IPS-20b (cell line): ENCODE data around the gene EMILIN2.
"Not testable (repeated sequence)": the region's sequence is repeated elsewhere in the genome, so short reads cannot be mapped to it uniquely, and the experiment has no call there.

ENCODE experiments used
- H3K27ac ChIP-seq: one replicate; pipeline ENCODE4 v1.5.1; 2013; ENCODE audit warnings: low read length
- H3K27me3 ChIP-seq: 2 replicates; pipeline ENCODE4 v1.6.1; 2013; ENCODE audit warnings: mild to moderate bottlenecking, low read length, inconsistent platforms; ENCODE audit not compliant: insufficient read depth
- H3K36me3 ChIP-seq: 2 replicates; pipeline ENCODE4 v1.6.1; 2013; ENCODE audit warnings: low read depth, mild to moderate bottlenecking, inconsistent platforms, low read length, moderate library complexity; ENCODE audit not compliant: insufficient read depth
- H3K4me1 ChIP-seq: 2 replicates; pipeline ENCODE4 v1.6.1; 2013; ENCODE audit warnings: mild to moderate bottlenecking, control low read depth, inconsistent platforms, low read length, moderate library complexity; ENCODE audit not compliant: insufficient read depth
- H3K4me3 ChIP-seq: 2 replicates; pipeline ENCODE4 v1.5.1; 2013; ENCODE audit warnings: mild to moderate bottlenecking, low read length, inconsistent platforms
- H3K9ac ChIP-seq: 2 replicates; pipeline ENCODE4 v1.6.1; 2013; ENCODE audit warnings: low read depth, mild to moderate bottlenecking, inconsistent platforms, low read length, moderate library complexity
- H3K9me3 ChIP-seq: 2 replicates; pipeline ENCODE4 v1.6.1; 2013; ENCODE audit warnings: mild to moderate bottlenecking, low read depth, low read length, inconsistent platforms; ENCODE audit not compliant: insufficient read depth

EMILIN2 gene

DNA sequence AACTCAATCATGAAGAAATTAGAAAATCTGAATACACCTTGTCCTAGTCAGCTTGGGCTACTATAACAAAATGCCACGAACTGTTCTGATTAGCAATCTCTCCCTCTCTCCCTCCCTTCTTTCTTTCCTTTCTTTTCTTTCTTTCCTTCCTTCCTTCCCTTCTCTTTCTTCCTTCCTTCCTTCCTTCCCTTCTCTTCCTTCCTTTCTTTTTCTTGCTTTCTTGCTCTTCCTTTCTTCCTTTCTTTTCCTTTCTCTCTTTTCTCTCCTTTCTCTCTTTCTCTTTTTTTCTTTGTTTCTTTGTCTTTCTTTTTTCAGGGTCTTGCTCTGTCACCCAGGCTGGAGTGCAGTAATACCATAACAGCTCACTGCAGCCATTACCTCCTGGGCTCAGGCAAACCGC lies 23.6 kb upstream of the EMILIN2 start:
- Histone ChIP-seq H3K27me3 (no peaks in the 10 kb centered on the region), H3K27ac (no peak overlapping the region), H3K4me3 (no peak overlapping the region), H3K9ac (no peak overlapping the region), H3K36me3 (no peaks in the 10 kb centered on the region), H3K9me3 (no peaks in the 10 kb centered on the region; the same call in 1 of the 2 replicates), H3K4me1 (no peaks in the 10 kb centered on the region)

DNA sequence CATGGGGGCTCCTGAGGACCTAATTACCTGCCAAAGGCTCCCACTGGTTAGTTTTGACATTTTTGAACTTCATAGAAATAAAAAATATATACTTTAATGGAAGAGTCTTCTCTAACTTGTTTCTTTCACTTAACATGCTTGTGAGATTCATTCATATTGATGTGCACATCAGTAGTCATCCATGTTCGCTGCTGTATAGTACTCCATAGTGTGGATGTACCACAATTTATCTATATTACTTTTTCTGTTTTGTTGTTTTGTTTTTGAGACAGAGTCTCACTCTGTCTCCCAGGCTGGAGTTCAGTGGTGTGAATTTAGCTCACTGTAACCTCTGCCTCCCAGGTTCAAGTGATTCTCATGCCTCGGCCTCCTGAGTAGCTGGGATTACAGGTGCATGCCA lies 22.8 kb upstream of the EMILIN2 start:
- no peaks in the 10 kb centered on the region for H3K36me3 ChIP-seq
- H3K9me3 ChIP-seq: no peaks in the 10 kb centered on the region; the same call in 1 of the 2 replicates
- H3K27ac ChIP-seq: no peak overlapping the region
- no peaks in the 10 kb centered on the region for H3K4me1 ChIP-seq
- H3K27me3 ChIP-seq: no peaks in the 10 kb centered on the region
- H3K4me3 ChIP-seq: no peak overlapping the region
- no peak overlapping the region for H3K9ac ChIP-seq

DNA sequence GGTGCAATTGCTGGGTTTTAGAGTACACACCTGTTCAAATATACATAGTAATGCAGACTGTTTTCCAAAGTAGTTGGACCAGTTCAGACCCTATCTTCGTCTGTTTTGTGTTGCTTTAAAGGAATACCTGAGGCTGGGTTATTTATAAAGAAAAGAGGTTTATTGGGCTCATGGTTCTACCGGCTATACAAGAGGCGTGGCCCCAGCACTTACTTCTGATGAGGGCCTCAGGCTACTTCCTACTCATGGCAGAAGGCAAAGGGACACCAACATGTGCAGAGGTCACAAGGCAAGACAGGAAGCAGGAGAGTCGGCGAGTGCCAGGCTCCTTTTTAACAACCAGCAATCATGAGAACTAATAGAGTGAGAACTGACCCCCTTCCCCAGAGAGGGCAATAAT lies 21.9 kb upstream of the EMILIN2 start:
- Histone ChIP-seq H3K9ac (no peak overlapping the region), H3K4me3 (no peak overlapping the region), H3K4me1 (no peaks in the 10 kb centered on the region)

DNA sequence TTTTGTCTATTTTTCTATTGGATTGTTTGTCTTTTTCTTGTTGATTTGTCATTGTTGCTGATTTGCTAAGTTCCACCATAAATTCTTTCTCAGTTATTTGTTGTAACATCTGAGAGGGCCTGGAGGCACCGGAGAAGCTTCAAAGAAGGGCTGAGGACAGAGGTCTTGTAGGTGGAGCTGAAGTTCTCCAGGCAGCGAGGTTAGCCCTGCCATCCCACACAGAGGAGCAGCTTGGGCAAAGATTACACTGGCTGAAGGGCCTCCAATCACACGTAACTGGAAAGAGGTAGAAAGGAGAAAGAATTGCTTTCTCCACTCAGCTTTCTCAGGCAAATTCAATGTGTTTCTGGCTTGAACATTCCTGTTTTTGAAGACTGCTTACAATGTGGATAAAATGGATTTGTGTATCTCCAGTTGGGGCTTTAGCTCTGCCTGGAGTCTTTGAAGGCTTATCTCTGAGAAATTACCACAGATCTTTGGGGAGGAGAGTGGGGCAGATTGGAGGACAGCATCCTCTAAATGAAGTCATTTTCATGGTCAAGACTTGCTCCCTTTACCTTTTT lies 21.1 kb upstream of the EMILIN2 start:
- H3K4me1 ChIP-seq: no peaks in the 10 kb centered on the region
- H3K27ac ChIP-seq: no peak overlapping the region
- H3K36me3 ChIP-seq: no peaks in the 10 kb centered on the region
- H3K9ac ChIP-seq: no peak overlapping the region
- no peaks in the 10 kb centered on the region for H3K27me3 ChIP-seq
- no peak overlapping the region for H3K4me3 ChIP-seq
- no peaks in the 10 kb centered on the region; the same call in 1 of the 2 replicates for H3K9me3 ChIP-seq

More for the DNA sequence above, 21.9 kb upstream of the EMILIN2 start:
- no peaks in the 10 kb centered on the region for H3K27me3 ChIP-seq
- H3K27ac ChIP-seq: no peak overlapping the region
- H3K36me3 ChIP-seq: no peaks in the 10 kb centered on the region
- H3K9me3 ChIP-seq: no peaks in the 10 kb centered on the region; the same call in 1 of the 2 replicates

DNA sequence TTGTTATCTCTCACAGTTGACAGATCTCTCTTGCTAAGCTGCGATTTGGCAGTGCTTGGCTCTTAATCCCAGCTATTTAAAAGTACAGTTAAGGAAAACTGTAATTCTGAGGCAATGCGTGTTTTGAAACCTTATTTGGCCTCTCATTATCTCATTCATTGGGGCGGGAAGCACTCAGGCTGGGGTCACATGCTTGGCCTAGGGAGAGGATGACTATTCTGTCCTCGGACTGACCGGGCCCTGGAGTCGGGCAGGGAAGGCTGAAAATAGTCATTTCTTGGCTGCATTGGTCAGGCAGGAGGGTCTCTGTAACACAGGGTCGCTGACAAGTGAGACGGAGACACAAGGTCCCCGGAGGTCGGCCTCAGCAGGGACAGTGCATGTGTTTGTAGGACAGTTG lies 20.2 kb upstream of the EMILIN2 start:
- Histone ChIP-seq H3K27me3 (no peaks in the 10 kb centered on the region), H3K9ac (no peak overlapping the region), H3K4me1 (no peaks in the 10 kb centered on the region), H3K9me3 (no peaks in the 10 kb centered on the region; the same call in 1 of the 2 replicates), H3K27ac (no peak overlapping the region), H3K36me3 (no peaks in the 10 kb centered on the region), H3K4me3 (no peak overlapping the region)

DNA sequence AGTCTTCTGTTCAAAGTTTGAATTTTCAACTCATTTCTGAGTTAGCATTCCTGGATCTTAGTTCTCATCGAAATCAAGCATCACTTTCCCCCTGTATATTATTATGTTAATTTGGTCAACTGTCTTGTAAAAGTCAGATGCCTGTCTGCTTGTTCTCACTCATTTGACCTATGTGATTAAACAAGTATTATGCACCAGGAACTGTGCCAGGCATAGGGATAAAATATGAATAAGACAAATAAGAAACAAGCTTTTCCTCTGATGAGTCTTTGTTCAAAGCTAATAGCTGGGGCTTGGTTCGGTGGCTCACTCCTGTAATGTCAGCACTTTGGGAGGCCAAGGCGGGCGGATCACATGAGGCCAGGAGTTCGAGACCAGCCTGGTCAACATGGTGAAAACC lies 19.7 kb upstream of the EMILIN2 start:
- H3K9me3 ChIP-seq: no peaks in the 10 kb centered on the region; the same call in 1 of the 2 replicates
- no peak overlapping the region for H3K27ac ChIP-seq
- no peak overlapping the region for H3K9ac ChIP-seq
- H3K27me3 ChIP-seq: no peaks in the 10 kb centered on the region
- H3K4me3 ChIP-seq: no peak overlapping the region
- no peaks in the 10 kb centered on the region for H3K4me1 ChIP-seq
- H3K36me3 ChIP-seq: no peaks in the 10 kb centered on the region

DNA sequence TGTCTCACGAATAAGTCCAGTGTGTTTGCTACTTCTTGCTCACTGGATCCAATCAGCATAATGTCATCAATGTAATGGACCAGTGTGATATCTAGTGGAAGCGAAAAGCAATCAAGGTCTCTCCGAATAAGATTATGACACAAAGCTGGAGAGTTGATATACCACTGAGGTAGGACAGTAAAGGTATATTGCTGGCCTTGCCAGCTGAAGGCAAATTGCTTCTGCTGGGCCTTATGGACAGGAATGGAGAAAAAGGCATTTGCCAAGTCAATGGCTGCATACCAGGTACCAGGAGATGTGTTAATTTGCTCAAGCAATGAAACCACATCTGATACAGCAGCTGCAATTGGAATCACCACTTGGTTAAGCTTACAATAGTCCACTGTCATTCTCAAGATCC lies 10.7 kb upstream of the EMILIN2 start:
- H3K9me3 ChIP-seq, H3K36me3 ChIP-seq, H3K27ac ChIP-seq, H3K4me3 ChIP-seq, H3K9ac ChIP-seq, H3K4me1 ChIP-seq, H3K27me3 ChIP-seq: not testable (repeated sequence)

DNA sequence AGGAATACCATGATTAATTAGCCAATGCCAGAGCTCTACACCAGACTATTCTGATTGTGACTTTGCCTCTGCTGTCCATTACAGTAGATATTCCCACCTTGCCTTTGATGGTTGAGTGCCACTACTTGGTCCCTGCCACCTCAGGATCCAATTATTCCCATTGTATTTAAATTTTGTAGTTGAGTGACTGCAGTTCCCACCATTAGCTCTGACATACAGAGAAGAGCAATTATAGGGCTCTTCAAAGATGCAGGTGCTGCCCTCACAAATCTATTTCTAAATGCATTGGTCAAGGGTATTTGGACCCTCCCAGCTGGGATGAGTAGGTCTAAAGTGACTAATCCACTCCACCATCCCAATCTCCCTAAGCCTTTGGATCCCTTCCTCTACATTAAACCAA lies 9.5 kb upstream of the EMILIN2 start:
- H3K4me1 ChIP-seq, H3K27ac ChIP-seq, H3K27me3 ChIP-seq, H3K4me3 ChIP-seq, H3K9ac ChIP-seq, H3K9me3 ChIP-seq, H3K36me3 ChIP-seq: not testable (repeated sequence)

DNA sequence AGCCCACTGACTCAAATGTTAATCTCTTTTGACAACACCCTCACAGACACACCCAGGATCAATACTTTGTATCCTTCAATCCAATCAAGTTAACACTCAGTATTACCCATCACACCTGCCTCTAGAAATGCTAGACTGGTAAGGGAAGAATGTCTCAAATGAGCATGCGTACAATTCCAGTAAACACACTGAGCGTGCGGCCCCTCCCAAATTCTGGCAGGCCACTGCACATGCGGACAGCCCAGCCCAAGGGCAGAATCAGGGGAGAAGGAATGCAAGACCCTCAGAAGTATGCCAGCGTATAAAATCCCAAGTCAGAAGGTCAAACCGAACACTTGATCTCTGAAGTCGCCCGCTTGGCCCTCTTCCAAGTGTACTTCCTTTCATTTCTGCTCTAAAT lies 7.6 kb upstream of the EMILIN2 start:
- no peak overlapping the region for H3K4me3 ChIP-seq
- no peak overlapping the region for H3K9ac ChIP-seq
- no peaks in the 10 kb centered on the region for H3K36me3 ChIP-seq
- H3K9me3 ChIP-seq: no peaks in the 10 kb centered on the region
- H3K27ac ChIP-seq: no peak overlapping the region
- peaks cover 4% of the 10 kb centered on the region for H3K27me3 ChIP-seq
- H3K4me1 ChIP-seq: no peaks in the 10 kb centered on the region

DNA sequence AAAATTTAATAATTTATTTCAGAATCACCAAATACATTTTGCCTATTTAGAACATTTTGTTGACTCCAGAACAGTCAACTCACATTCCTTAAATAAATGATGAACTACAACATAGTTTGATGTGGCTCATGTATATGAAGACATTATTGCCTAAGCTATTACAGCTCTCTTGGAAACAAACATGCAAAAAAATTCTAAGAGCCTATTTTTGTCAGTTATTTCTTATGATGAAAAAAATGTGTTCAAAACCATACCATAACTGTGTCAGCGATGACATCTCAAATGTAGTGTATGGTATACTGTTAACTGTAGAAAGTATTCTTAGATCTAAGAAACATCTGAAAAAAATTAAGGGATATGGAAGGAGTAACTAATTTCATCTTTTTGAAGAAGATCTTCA lies 6.3 kb upstream of the EMILIN2 start:
- Histone ChIP-seq H3K27me3 (peaks cover 17% of the 10 kb centered on the region), H3K36me3 (no peaks in the 10 kb centered on the region), H3K27ac (no peak overlapping the region), H3K4me3 (no peak overlapping the region), H3K9ac (no peak overlapping the region), H3K4me1 (no peaks in the 10 kb centered on the region), H3K9me3 (no peaks in the 10 kb centered on the region)

DNA sequence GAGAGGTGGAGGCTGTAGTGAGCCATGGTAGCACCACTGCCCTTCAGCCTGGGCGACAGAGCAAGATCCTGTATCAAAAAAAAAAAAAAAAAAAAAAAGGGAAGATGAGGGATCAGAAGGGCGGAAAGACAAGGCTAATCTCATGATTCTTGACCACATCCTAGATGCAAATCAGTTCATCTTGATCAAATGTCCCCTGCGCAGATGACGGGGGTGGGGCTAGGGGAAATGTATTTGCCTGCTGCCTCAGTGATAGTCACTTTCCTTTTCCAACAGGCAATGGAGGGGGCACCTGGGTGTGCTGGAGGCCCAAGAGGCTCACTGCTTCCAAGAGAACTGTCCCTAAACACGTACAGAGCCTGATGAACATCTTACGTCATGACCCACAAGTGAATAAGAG lies 3.7 kb upstream of the EMILIN2 start:
- peaks cover 43% of the 10 kb centered on the region for H3K27me3 ChIP-seq
- no peak overlapping the region for H3K9ac ChIP-seq
- peaks cover 3% of the 10 kb centered on the region; the same call in 1 of the 2 replicates for H3K4me1 ChIP-seq
- H3K4me3 ChIP-seq: no peak overlapping the region
- H3K36me3 ChIP-seq: no peaks in the 10 kb centered on the region
- no peak overlapping the region for H3K27ac ChIP-seq
- no peaks in the 10 kb centered on the region for H3K9me3 ChIP-seq

DNA sequence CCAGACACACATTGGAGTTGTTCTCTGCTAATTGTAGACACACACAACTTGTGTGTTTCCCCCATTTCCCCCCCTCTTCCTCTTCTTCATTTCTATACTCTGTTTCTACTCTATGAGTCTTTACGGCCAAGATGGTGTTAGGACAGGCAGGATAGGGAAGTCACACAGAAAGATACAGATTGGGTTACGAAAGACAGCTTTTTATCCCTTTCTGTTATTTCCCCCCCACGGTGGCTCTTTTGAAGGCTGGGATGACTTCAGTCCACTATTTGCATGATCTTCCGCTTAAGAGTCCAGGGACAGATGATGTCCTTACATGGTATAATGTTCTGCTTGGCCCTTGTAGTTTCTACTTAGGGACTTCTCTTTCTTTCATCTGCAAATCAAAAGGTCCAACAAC lies 1.6 kb upstream of the EMILIN2 start:
- Histone ChIP-seq H3K27me3 (peaks cover 59% of the 10 kb centered on the region), H3K4me3 (no peak overlapping the region), H3K9me3 (no peaks in the 10 kb centered on the region), H3K4me1 (peaks cover 3% of the 10 kb centered on the region; the same call in 1 of the 2 replicates), H3K36me3 (no peaks in the 10 kb centered on the region), H3K27ac (no peak overlapping the region), H3K9ac (no peak overlapping the region)
